ENCODE results near the gene CZIB.

- TF ChIP-seq CTCF (IDR thresholded peaks at IDR 0.05; ENCODE audit: low read length): no peak
- TF ChIP-seq EZH2 (optimal IDR thresholded peaks at IDR 0.05; ENCODE audit: low read depth, low read length): no peak
These were observed 54.9 kb downstream of the CZIB start for GRCh38 chr1:53165408-53165961.
